HepG2 (cell line): ENCODE results near the gene FYB2. TPM values are rescaled to one million over a fixed set of nuclear protein-coding genes. Genes with fewer than 3 reads are reported as not detected.
A peak's percentile ranks its signal among the peaks of the same experiment; 100 is the strongest.

ENCODE experiments used
- EEA1 ChIP-seq: sonication (generic); formaldehyde crosslinking; IDR thresholded peaks from 2 replicates; pipeline ENCODE4 v1.5.1; 2020; ENCODE audit warnings: mild to moderate bottlenecking, missing genetic modification reagents, borderline replicate concordance
- ETV5 ChIP-seq: IDR thresholded peaks from 2 replicates; pipeline ENCODE4 v1.6.1; 2018; ENCODE audit warnings: missing biosample characterization, missing genetic modification reagents, inconsistent platforms, borderline replicate concordance
- FLYWCH1 ChIP-seq: sonication (generic); formaldehyde crosslinking; IDR thresholded peaks from 2 replicates; pipeline ENCODE4 v1.8.1; 2023; ENCODE audit warnings: mild to moderate bottlenecking, missing genetic modification reagents
- KAT2B ChIP-seq: fragments of 150-350 bp; IDR thresholded peaks from 2 replicates; pipeline ENCODE4 v1.6.1; 2014; ENCODE audit warnings: low read depth, low read length, borderline replicate concordance
- KDM5A ChIP-seq: fragments of 200-600 bp; sonication (generic); IDR thresholded peaks from 2 replicates; pipeline ENCODE4 v1.7.0; 2018; ENCODE audit warnings: antibody characterized with exemption, mild to moderate bottlenecking, low read length, borderline replicate concordance
- KLF16 ChIP-seq, 2 experiments: sonication (generic) in 1 of 2; formaldehyde crosslinking in 1 of 2; IDR thresholded peaks; 2 replicates each; pipeline versions ENCODE4 v1.6.1 to v1.8.0; 2016 to 2023; ENCODE audit warnings: missing genetic modification reagents in 2 of 2, missing compliant biosample characterization in 1 of 2
- PHF5A ChIP-seq: IDR thresholded peaks from one replicate; pipeline ENCODE4 v1.6.1; 2018; ENCODE audit warnings: low read depth, missing genetic modification reagents; ENCODE audit not compliant: unreplicated experiment
- PPARG ChIP-seq: conservative IDR thresholded peaks from 2 replicates; pipeline ENCODE4 v1.6.1; 2016; ENCODE audit warnings: missing biosample characterization, missing genetic modification reagents
- REXO4 ChIP-seq: sonication (generic); formaldehyde crosslinking; IDR thresholded peaks from 2 replicates; pipeline ENCODE4 v1.8.0; 2022; ENCODE audit warnings: missing genetic modification reagents, mild to moderate bottlenecking, borderline replicate concordance
- THAP11 ChIP-seq: IDR thresholded peaks from 2 replicates; pipeline ENCODE4 v1.6.1; 2016; ENCODE audit warnings: missing biosample characterization, missing genetic modification reagents
- TOE1 ChIP-seq: sonication (generic); formaldehyde crosslinking; IDR thresholded peaks from 2 replicates; pipeline ENCODE4 v1.4.0; 2020; ENCODE audit warnings: mild to moderate bottlenecking, missing genetic modification reagents
- U2AF1 ChIP-seq: fragments of 200-400 bp; formaldehyde crosslinking; optimal IDR thresholded peaks from 2 replicates; pipeline ENCODE3; 2017; ENCODE audit warnings: mild to moderate bottlenecking, low read depth, low read length
- ZFP37 ChIP-seq: sonication (generic); formaldehyde crosslinking; IDR thresholded peaks from 2 replicates; pipeline ENCODE4 v1.4.0; 2020; ENCODE audit warnings: missing genetic modification reagents, borderline replicate concordance
- ZNF430 ChIP-seq: sonication (generic); formaldehyde crosslinking; IDR thresholded peaks from 2 replicates; pipeline ENCODE4 v1.9.0; 2021; ENCODE audit warnings: mild to moderate bottlenecking, missing genetic modification reagents
- ZNF670 ChIP-seq: sonication (generic); formaldehyde crosslinking; IDR thresholded peaks from 2 replicates; pipeline ENCODE4 v1.8.0; 2022; ENCODE audit warnings: mild to moderate bottlenecking, missing genetic modification reagents, borderline replicate concordance
- polyA plus RNA-seq, 8 experiments: library from polyadenylated mRNA; depleted of rRNA in 3 of 8; stranded (reverse) in 7 of 8; unstranded in 1 of 8; fragments of >200 nt; fragmentation: Illumina TruSeq in 4 of 8; extraction: Trizol in 4 of 8; gene quantifications; 2 replicates each; pipeline versions ENCODE4 v1.2.1 to v1.2.3, GENCODE V29; 2011 to 2016; ENCODE audit warnings: low read depth in 4 of 8, missing spikeins in 1 of 8, mixed read lengths in 1 of 8; ENCODE audit not compliant: insufficient read depth in 1 of 8
- total RNA-seq, 5 experiments: library from RNA; depleted of rRNA; stranded (reverse); fragments of >200 nt; fragmentation: Illumina TruSeq; extraction: Trizol; gene quantifications; 2 replicates each; pipeline ENCODE4 v1.2.3, GENCODE V29; 2016; ENCODE audit warnings: low read depth in 1 of 5
- TF ChIP-seq, protein P1 (sequence below): sonication (generic); formaldehyde crosslinking; IDR thresholded peaks from 2 replicates; pipeline ENCODE4 v1.4.0; 2020; ENCODE audit warnings: mild to moderate bottlenecking, missing genetic modification reagents
- TF ChIP-seq, protein P2 (sequence below): sonication (generic); formaldehyde crosslinking; IDR thresholded peaks from 2 replicates; pipeline ENCODE4 v1.4.0; 2020; ENCODE audit warnings: missing genetic modification reagents, borderline replicate concordance
- TF ChIP-seq, protein P3 (sequence below): sonication (generic); formaldehyde crosslinking; IDR thresholded peaks from 2 replicates; pipeline ENCODE4 v1.4.0; 2020; ENCODE audit warnings: mild to moderate bottlenecking, missing genetic modification reagents, borderline replicate concordance
- TF ChIP-seq, protein P4 (sequence below): sonication (generic); formaldehyde crosslinking; IDR thresholded peaks from 2 replicates; pipeline ENCODE4 v1.8.0; 2022; ENCODE audit warnings: mild to moderate bottlenecking, missing genetic modification reagents, moderate library complexity
- TF ChIP-seq, protein P5 (sequence below): sonication (generic); formaldehyde crosslinking; IDR thresholded peaks from 2 replicates; pipeline ENCODE4 v1.5.0; 2020; ENCODE audit warnings: missing genetic modification reagents

The FYB2 gene
- total and polyA plus RNA-seq, 2 of the 13 experiments (the other 11 are each of a cell fraction or from before 2014, with no cell fraction given) = 1.2 to 2.7 TPM

DNA sequence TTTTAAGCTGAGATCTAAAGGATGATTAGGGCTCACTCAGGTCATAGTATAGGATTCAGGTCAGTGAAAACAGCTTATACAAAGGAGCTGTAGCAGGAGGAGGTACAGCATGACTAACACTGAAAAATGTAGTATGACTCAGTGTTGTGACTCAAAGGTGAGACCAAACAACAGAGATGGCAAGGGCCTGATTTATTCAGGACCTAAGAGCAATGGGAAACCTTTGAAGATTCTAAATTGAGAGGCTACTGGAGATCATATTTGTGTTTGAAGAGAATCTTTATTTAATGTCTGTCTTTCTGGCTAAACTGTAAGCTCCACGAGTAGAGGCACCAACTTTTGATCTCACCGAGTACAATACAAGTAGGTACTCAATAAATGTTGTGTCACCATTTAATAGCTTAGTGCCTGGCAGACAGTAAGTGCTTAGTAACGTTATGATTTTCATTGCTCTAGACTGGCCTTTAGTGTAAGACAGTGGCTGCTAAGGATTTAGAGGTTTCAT lies 130.6 kb downstream of the FYB2 start (continued):
- TF ChIP-seq, protein P1, sequence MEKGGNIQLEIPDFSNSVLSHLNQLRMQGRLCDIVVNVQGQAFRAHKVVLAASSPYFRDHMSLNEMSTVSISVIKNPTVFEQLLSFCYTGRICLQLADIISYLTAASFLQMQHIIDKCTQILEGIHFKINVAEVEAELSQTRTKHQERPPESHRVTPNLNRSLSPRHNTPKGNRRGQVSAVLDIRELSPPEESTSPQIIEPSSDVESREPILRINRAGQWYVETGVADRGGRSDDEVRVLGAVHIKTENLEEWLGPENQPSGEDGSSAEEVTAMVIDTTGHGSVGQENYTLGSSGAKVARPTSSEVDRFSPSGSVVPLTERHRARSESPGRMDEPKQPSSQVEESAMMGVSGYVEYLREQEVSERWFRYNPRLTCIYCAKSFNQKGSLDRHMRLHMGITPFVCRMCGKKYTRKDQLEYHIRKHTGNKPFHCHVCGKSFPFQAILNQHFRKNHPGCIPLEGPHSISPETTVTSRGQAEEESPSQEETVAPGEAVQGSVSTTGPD = no peak
- TF ChIP-seq PPARG (CRISPR knock-in tag) (no peak; the same call in 1 of the 2 replicates), KDM5A (no peak), KAT2B (no peak), THAP11 (CRISPR knock-in tag) (peak; percentile 44; the same call in 1 of the 2 replicates), ZNF670 (CRISPR knock-in tag) (no peak), EEA1 (CRISPR knock-in tag) (no peak), U2AF1 (no peak), ZNF430 (no peak), PHF5A (no peak), KLF16 (CRISPR knock-in tag; IDR thresholded peaks at IDR 0.05) (0 out of 4 replicates have a peak, but pooled peaks of 1 of the 2 experiments have one; percentile 20), TOE1 (no peak), FLYWCH1 (CRISPR knock-in tag) (no peak), ZFP37 (CRISPR knock-in tag) (no peak), ETV5 (peak; percentile 49; the same call in 1 of the 2 replicates), REXO4 (CRISPR knock-in tag) (no peak)
- TF ChIP-seq, protein P2, sequence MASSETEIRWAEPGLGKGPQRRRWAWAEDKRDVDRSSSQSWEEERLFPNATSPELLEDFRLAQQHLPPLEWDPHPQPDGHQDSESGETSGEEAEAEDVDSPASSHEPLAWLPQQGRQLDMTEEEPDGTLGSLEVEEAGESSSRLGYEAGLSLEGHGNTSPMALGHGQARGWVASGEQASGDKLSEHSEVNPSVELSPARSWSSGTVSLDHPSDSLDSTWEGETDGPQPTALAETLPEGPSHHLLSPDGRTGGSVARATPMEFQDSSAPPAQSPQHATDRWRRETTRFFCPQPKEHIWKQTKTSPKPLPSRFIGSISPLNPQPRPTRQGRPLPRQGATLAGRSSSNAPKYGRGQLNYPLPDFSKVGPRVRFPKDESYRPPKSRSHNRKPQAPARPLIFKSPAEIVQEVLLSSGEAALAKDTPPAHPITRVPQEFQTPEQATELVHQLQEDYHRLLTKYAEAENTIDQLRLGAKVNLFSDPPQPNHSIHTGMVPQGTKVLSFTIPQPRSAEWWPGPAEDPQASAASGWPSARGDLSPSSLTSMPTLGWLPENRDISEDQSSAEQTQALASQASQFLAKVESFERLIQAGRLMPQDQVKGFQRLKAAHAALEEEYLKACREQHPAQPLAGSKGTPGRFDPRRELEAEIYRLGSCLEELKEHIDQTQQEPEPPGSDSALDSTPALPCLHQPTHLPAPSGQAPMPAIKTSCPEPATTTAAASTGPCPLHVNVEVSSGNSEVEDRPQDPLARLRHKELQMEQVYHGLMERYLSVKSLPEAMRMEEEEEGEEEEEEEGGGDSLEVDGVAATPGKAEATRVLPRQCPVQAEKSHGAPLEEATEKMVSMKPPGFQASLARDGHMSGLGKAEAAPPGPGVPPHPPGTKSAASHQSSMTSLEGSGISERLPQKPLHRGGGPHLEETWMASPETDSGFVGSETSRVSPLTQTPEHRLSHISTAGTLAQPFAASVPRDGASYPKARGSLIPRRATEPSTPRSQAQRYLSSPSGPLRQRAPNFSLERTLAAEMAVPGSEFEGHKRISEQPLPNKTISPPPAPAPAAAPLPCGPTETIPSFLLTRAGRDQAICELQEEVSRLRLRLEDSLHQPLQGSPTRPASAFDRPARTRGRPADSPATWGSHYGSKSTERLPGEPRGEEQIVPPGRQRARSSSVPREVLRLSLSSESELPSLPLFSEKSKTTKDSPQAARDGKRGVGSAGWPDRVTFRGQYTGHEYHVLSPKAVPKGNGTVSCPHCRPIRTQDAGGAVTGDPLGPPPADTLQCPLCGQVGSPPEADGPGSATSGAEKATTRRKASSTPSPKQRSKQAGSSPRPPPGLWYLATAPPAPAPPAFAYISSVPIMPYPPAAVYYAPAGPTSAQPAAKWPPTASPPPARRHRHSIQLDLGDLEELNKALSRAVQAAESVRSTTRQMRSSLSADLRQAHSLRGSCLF (CRISPR knock-in tag) = no peak
- TF ChIP-seq, protein P3, sequence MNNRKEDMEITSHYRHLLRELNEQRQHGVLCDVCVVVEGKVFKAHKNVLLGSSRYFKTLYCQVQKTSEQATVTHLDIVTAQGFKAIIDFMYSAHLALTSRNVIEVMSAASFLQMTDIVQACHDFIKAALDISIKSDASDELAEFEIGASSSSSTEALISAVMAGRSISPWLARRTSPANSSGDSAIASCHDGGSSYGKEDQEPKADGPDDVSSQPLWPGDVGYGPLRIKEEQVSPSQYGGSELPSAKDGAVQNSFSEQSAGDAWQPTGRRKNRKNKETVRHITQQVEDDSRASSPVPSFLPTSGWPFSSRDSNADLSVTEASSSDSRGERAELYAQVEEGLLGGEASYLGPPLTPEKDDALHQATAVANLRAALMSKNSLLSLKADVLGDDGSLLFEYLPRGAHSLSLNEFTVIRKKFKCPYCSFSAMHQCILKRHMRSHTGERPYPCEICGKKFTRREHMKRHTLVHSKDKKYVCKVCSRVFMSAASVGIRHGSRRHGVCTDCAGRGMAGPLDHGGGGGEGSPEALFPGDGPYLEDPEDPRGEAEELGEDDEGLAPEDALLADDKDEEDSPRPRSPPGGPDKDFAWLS (CRISPR knock-in tag) = no peak
- TF ChIP-seq, protein P4, sequence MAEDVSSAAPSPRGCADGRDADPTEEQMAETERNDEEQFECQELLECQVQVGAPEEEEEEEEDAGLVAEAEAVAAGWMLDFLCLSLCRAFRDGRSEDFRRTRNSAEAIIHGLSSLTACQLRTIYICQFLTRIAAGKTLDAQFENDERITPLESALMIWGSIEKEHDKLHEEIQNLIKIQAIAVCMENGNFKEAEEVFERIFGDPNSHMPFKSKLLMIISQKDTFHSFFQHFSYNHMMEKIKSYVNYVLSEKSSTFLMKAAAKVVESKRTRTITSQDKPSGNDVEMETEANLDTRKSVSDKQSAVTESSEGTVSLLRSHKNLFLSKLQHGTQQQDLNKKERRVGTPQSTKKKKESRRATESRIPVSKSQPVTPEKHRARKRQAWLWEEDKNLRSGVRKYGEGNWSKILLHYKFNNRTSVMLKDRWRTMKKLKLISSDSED (CRISPR knock-in tag) = no peak
- TF ChIP-seq, protein P5, sequence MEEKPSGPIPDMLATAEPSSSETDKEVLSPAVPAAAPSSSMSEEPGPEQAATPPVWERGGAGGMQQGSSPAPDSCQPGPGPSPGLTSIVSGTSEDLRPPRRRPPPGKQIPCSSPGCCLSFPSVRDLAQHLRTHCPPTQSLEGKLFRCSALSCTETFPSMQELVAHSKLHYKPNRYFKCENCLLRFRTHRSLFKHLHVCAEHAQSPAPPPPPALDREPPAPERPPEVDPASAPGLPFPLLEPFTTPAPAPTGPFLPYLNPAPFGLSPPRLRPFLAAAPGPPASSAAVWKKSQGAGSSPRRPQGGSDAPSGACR (CRISPR knock-in tag) = no peak
